Tibial nerve (tissue), 4 donors: Measurements from ENCODE around the gene UBE2R2.
"Not testable (repeated sequence)": the region's sequence is repeated elsewhere in the genome, so short reads cannot be mapped to it uniquely, and the experiment has no call there.

Experiments
- EP300 ChIP-seq, 2 donors: sonication (generic); formaldehyde crosslinking; IDR thresholded peaks; one replicate each; pipeline ENCODE4 v1.6.1; 2017; ENCODE audit warnings: antibody characterized with exemption in 2 of 2, mild to moderate bottlenecking in 1 of 2
- TF ChIP-seq, protein P1 (sequence below), 5 experiments: fragments of 200-600 bp in 3 of 5; fragments of 450-650 bp in 2 of 5; sonication (generic) in 3 of 5; IDR thresholded peaks; one replicate each; pipeline ENCODE4 v1.5.1; 2016 to 2019; ENCODE audit warnings: antibody characterized with exemption in 5 of 5, mild to moderate bottlenecking in 3 of 5, moderate library complexity in 2 of 5

DNA sequence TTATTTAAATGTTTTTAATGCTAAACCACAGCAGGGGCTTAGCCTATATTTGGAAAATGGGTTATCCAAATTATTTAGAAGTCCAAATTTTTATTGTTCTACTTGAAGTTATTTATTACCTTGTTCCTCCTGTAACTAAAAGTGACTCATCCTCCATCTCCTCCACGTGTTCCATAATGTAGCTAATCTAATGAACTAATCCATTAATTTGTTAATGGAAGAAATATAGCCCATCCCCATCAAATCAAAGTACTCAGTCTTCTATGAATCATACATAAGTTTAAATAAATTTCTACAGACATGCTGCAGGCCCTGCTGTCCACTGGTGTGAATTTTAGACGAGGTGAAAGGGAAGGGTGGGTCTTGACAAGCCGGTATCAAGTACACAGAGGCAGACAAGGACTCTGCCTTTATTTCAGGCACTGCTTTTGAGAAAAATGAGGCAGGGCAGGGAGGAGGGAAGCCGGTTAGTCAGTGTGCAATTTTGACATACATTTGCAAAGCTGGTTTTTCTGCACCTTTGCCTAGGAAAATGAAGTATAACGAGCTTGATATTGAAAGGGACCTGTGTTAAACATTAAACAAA is 42.8 kb upstream of the UBE2R2 start:
- TF ChIP-seq, protein P1, sequence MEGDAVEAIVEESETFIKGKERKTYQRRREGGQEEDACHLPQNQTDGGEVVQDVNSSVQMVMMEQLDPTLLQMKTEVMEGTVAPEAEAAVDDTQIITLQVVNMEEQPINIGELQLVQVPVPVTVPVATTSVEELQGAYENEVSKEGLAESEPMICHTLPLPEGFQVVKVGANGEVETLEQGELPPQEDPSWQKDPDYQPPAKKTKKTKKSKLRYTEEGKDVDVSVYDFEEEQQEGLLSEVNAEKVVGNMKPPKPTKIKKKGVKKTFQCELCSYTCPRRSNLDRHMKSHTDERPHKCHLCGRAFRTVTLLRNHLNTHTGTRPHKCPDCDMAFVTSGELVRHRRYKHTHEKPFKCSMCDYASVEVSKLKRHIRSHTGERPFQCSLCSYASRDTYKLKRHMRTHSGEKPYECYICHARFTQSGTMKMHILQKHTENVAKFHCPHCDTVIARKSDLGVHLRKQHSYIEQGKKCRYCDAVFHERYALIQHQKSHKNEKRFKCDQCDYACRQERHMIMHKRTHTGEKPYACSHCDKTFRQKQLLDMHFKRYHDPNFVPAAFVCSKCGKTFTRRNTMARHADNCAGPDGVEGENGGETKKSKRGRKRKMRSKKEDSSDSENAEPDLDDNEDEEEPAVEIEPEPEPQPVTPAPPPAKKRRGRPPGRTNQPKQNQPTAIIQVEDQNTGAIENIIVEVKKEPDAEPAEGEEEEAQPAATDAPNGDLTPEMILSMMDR (IDR thresholded peaks at IDR 0.05): not testable (repeated sequence)
- TF ChIP-seq EP300 (IDR thresholded peaks at IDR 0.05): not testable (repeated sequence)
